Suprapubic skin (tissue), 4 donors: Measurements from ENCODE around the gene SLC35F1. TPM values are rescaled to one million over a fixed set of nuclear protein-coding genes. Genes with fewer than 3 reads are reported as not detected.

Experiments used
- DNase-seq, 2 donors: peaks; one replicate each; pipeline ENCODE4 v3.0.0-alpha.2; 2019; ENCODE audit warnings: low spot score in 2 of 2
- H3K27ac ChIP-seq: fragments of 200-600 bp; sonication (generic); one replicate; pipeline ENCODE4 v1.5.1; 2019
- H3K27me3 ChIP-seq: fragments of 200-600 bp; sonication (generic); one replicate; pipeline ENCODE4 v1.5.1; 2019
- H3K36me3 ChIP-seq: fragments of 200-600 bp; sonication (generic); one replicate; pipeline ENCODE4 v1.5.1; 2019
- H3K4me1 ChIP-seq: fragments of 200-600 bp; sonication (generic); one replicate; pipeline ENCODE4 v1.5.1; 2019
- H3K4me3 ChIP-seq: fragments of 200-600 bp; sonication (generic); one replicate; pipeline ENCODE4 v1.5.1; 2019; ENCODE audit warnings: mild to moderate bottlenecking
- H3K9me3 ChIP-seq: fragments of 200-600 bp; sonication (generic); one replicate; pipeline ENCODE4 v1.5.1; 2019
- EP300 ChIP-seq: sonication (generic); formaldehyde crosslinking; IDR thresholded peaks from one replicate; pipeline ENCODE4 v1.6.1; 2017; ENCODE audit warnings: antibody characterized with exemption
- POLR2A ChIP-seq, 2 donors: fragments of 450-650 bp; IDR thresholded peaks; one replicate each; pipeline ENCODE4 v1.6.1; 2017; ENCODE audit warnings: antibody characterized with exemption in 2 of 2, mild to moderate bottlenecking in 2 of 2, moderate library complexity in 2 of 2
- POLR2AphosphoS5 ChIP-seq, 3 donors: sonication (generic); formaldehyde crosslinking; IDR thresholded peaks; one replicate each; pipeline ENCODE4 v1.6.1; 2017; ENCODE audit warnings: antibody characterized with exemption in 3 of 3
- WGBS: methylation state at CpG from one replicate; pipeline ENCODE4 v1.1.5; 2018; 5-methylcytosine and 5-hydroxymethylcytosine counted together
- total RNA-seq, 4 donors: library from RNA; depleted of rRNA; stranded (reverse); fragments of >200 nt; gene quantifications; one replicate each; pipeline ENCODE4 v1.1.0, GENCODE V29; 2016
- TF ChIP-seq, protein P1 (sequence below), 2 donors: fragments of 200-600 bp in 1 of 2; fragments of 450-650 bp in 1 of 2; sonication (generic) in 1 of 2; IDR thresholded peaks; one replicate each; pipeline ENCODE4 v1.5.1; 2016 to 2019; ENCODE audit warnings: antibody characterized with exemption in 2 of 2, mild to moderate bottlenecking in 1 of 2, moderate library complexity in 1 of 2

The SLC35F1 gene
- total RNA-seq, 4 donors from 2014 or later: 0.34 to 1.1 (median 0.95) TPM

DNA sequence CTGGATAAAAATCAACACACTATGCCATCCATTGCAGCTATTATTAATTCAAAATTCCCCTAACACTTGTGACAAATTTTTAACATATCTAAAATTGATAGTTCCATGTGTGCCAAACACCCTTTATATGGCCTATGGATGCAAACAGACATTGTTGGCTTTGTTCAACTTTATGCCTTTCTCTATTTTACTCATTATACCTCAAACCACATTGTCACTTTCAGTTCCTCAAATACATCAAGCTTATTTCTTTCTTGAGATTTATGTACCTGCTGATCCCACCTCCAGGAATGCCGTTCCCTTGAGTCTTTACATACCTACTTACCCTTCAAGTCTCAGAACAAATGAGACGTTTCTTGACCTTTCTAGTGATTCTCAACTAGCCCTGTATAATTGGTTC lies 447.6 kb downstream of the SLC35F1 start:
- no peaks in the 10 kb centered on the region for H3K27me3 ChIP-seq
- WGBS: 65% methylated on average over 2 of the region's 2 CpGs
- H3K9me3 ChIP-seq: no peaks in the 10 kb centered on the region
- TF ChIP-seq, protein P1, sequence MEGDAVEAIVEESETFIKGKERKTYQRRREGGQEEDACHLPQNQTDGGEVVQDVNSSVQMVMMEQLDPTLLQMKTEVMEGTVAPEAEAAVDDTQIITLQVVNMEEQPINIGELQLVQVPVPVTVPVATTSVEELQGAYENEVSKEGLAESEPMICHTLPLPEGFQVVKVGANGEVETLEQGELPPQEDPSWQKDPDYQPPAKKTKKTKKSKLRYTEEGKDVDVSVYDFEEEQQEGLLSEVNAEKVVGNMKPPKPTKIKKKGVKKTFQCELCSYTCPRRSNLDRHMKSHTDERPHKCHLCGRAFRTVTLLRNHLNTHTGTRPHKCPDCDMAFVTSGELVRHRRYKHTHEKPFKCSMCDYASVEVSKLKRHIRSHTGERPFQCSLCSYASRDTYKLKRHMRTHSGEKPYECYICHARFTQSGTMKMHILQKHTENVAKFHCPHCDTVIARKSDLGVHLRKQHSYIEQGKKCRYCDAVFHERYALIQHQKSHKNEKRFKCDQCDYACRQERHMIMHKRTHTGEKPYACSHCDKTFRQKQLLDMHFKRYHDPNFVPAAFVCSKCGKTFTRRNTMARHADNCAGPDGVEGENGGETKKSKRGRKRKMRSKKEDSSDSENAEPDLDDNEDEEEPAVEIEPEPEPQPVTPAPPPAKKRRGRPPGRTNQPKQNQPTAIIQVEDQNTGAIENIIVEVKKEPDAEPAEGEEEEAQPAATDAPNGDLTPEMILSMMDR (IDR thresholded peaks at IDR 0.05): no peak
- TF ChIP-seq POLR2AphosphoS5 (IDR thresholded peaks at IDR 0.05): no peak
- TF ChIP-seq EP300: no peak
- TF ChIP-seq POLR2A (IDR thresholded peaks at IDR 0.05): no peak
- H3K36me3 ChIP-seq: no peaks in the 10 kb centered on the region
- no peaks in the 10 kb centered on the region for H3K4me1 ChIP-seq
- no peak for DNase-seq
- no peak overlapping the region for H3K27ac ChIP-seq
- H3K4me3 ChIP-seq: no peak overlapping the region

DNA sequence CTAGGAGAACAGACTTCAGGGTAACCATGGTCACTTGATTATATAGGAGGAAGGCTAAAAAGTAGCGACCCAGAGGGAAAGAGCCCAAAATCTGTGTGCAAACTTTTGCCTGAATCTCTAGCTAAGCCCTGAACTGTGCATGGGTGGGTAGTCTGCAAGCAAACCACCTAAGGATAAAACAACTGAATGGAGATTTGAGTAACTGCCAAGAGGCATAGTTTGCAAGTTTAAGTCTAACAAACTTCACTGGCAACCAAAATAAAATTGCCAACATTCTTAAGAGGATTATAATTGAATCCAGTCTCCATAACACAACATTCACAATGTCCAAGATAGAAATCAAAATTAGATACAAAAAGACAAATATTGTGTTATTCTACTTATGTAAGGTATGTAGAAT lies 449.0 kb downstream of the SLC35F1 start:
- DNase-seq: no peak
- 82% methylated on average over 1 of the region's 1 CpG for WGBS
- Histone ChIP-seq H3K4me3 (no peak overlapping the region), H3K36me3 (no peaks in the 10 kb centered on the region), H3K4me1 (no peaks in the 10 kb centered on the region), H3K27me3 (no peaks in the 10 kb centered on the region), H3K27ac (no peak overlapping the region), H3K9me3 (no peaks in the 10 kb centered on the region)
- TF ChIP-seq, protein P1 (IDR thresholded peaks at IDR 0.05): no peak
- TF ChIP-seq POLR2A (IDR thresholded peaks at IDR 0.05) (no peak), EP300 (no peak), POLR2AphosphoS5 (IDR thresholded peaks at IDR 0.05) (no peak)

DNA sequence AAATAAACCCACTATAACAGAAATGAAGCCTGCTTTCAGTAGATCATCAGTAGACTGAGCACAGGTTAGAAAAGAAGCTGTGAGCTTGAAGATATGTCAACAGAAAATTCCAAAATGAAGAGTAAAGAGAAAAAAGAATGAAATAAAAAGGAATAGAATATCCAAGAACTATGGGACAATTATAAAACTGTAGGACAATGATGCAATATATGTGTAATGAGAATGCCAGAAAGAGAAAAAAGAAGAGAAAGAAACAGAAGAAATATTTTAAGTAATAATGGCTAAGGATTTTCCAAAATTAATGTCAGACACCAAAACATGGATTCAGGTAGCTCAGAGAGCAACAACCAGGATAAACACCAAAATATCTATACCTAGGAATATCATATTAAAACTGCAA lies 449.6 kb downstream of the SLC35F1 start:
- H3K4me1 ChIP-seq: no peaks in the 10 kb centered on the region
- TF ChIP-seq POLR2AphosphoS5 (IDR thresholded peaks at IDR 0.05): no peak
- no peak for TF ChIP-seq POLR2A (IDR thresholded peaks at IDR 0.05)
- TF ChIP-seq EP300: no peak
- TF ChIP-seq, protein P1 (IDR thresholded peaks at IDR 0.05): no peak
- no peak for DNase-seq

More for the DNA sequence above, 449.6 kb downstream of the SLC35F1 start:
- H3K4me3 ChIP-seq: no peak overlapping the region
- no peaks in the 10 kb centered on the region for H3K36me3 ChIP-seq
- no peaks in the 10 kb centered on the region for H3K9me3 ChIP-seq
- no peak overlapping the region for H3K27ac ChIP-seq
- no peaks in the 10 kb centered on the region for H3K27me3 ChIP-seq

Other genes with a start within 250 kb of the SLC35F1 start
- gene NUS1, start 231.8 kb upstream of the SLC35F1 start, total RNA-seq: 10 to 100 TPM; 13.5 to 17.9 (median 15.2) TPM